Stomach (tissue), 4 donors: ENCODE results near the gene PLA2G5.

Experiments used
- EP300 ChIP-seq: sonication (generic); formaldehyde crosslinking; IDR thresholded peaks from one replicate; pipeline ENCODE4 v1.6.1; 2017; ENCODE audit warnings: antibody characterized with exemption
- POLR2A ChIP-seq, 4 donors: fragments of 450-650 bp; IDR thresholded peaks; one replicate each; pipeline ENCODE4 v1.6.1; 2016; ENCODE audit warnings: antibody characterized with exemption in 4 of 4, control low read depth in 2 of 4, mild to moderate bottlenecking in 1 of 4, moderate library complexity in 1 of 4
- POLR2AphosphoS5 ChIP-seq, 3 donors: sonication (generic); formaldehyde crosslinking; IDR thresholded peaks; one replicate each; pipeline ENCODE4 v1.6.1; 2016; ENCODE audit warnings: antibody characterized with exemption in 3 of 3
- TF ChIP-seq, protein P1 (sequence below), 7 experiments: fragments of 450-650 bp in 4 of 7; fragments of 200-600 bp in 3 of 7; sonication (generic) in 3 of 7; IDR thresholded peaks; one replicate each; pipeline ENCODE4 v1.5.1; 2016 to 2019; ENCODE audit warnings: antibody characterized with exemption in 7 of 7, control low read depth in 2 of 7, mild to moderate bottlenecking in 1 of 7

DNA sequence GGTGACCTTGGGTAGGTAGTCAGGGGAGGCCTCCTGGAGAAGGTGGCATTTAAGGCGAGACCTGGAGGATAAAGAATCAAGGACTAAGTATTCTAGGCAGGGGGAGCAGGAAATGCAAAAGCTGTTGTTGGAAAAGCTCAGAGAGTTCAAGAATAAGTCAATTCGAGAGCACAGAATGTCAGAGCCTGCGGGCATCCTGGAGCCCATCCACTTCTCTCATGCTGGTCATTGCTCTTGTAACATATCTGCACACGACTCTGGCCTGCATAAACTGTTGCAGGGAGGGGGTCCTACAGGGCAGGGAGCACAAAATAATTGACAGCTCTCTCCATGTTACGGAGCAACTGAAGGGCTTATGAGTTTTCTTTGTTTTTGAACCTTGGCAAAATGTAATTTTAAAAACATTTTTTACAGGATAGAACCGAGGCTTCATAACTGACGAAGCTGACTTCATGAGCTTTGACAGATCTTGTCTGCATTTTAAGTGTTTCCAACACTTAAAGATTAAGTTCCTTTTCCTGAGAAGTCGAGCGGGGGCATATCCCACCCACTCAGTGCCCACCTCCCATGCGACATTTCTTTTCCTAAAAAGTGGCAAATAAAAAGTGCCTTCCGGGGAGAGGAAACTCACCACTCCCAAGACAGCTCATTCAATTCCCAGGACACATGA, 4.2 kb downstream of the PLA2G5 start:
- TF ChIP-seq, protein P1, sequence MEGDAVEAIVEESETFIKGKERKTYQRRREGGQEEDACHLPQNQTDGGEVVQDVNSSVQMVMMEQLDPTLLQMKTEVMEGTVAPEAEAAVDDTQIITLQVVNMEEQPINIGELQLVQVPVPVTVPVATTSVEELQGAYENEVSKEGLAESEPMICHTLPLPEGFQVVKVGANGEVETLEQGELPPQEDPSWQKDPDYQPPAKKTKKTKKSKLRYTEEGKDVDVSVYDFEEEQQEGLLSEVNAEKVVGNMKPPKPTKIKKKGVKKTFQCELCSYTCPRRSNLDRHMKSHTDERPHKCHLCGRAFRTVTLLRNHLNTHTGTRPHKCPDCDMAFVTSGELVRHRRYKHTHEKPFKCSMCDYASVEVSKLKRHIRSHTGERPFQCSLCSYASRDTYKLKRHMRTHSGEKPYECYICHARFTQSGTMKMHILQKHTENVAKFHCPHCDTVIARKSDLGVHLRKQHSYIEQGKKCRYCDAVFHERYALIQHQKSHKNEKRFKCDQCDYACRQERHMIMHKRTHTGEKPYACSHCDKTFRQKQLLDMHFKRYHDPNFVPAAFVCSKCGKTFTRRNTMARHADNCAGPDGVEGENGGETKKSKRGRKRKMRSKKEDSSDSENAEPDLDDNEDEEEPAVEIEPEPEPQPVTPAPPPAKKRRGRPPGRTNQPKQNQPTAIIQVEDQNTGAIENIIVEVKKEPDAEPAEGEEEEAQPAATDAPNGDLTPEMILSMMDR (IDR thresholded peaks at IDR 0.05) = no peak
- TF ChIP-seq POLR2A (IDR thresholded peaks at IDR 0.05) = no peak
- no peak for TF ChIP-seq POLR2AphosphoS5 (IDR thresholded peaks at IDR 0.05)
- TF ChIP-seq EP300 = no peak
